Pancreas (tissue), 10 donors: Measurements from ENCODE around the gene C14orf93. TPM values are rescaled to one million over a fixed set of nuclear protein-coding genes. Genes with fewer than 3 reads are reported as not detected.

Experiments
- ATAC-seq, 4 donors: fragments of 200-7000 bp; cut with Tn5 transposase; one replicate each; pipeline versions ENCODE4 v1.8.0 to v1.9.1; 2020; ENCODE audit warnings: mild to moderate bottlenecking in 4 of 4, moderate library complexity in 4 of 4
- DNase-seq, 6 donors: peaks; one replicate each; pipeline ENCODE4 v3.0.0-alpha.2; 2020
- FAIRE-seq: peaks from 2 replicates; lab custom pipeline; 2012; peaks lifted over from hg19 to GRCh38; lab: Jason Lieb, UNC
- H3K27ac ChIP-seq, 4 donors: fragments of 200-600 bp; sonication (generic); 1 replicate in 3 of 4; 2 replicates in 1 of 4; pipeline versions ENCODE4 v1.5.0 to v1.8.0; 2020
- H3K27me3 ChIP-seq, 4 donors: fragments of 200-600 bp; one replicate each; pipeline ENCODE4 v1.8.0; 2021
- H3K36me3 ChIP-seq, 3 donors: fragments of 200-600 bp; sonication (generic) in 1 of 3; one replicate each; pipeline versions ENCODE4 v1.5.0 to v1.8.0; 2020 to 2021
- H3K4me1 ChIP-seq, 3 donors: fragments of 200-600 bp; one replicate each; pipeline ENCODE4 v1.8.0; 2021
- H3K4me3 ChIP-seq, 4 donors: fragments of 200-600 bp; sonication (generic) in 2 of 4; one replicate each; pipeline versions ENCODE4 v1.5.0 to v1.8.0; 2020 to 2021
- H3K9me3 ChIP-seq, 4 donors: fragments of 200-600 bp; one replicate each; pipeline ENCODE4 v1.8.0; 2021
- CTCF ChIP-seq, 4 donors: fragments of 200-600 bp; sonication (generic) in 3 of 4; IDR thresholded peaks; one replicate each; pipeline versions ENCODE4 v1.5.0 to v1.8.0; 2021; ENCODE audit warnings: antibody characterized with exemption in 4 of 4
- WGBS, 2 donors: extraction: QIAGEN DNeasy Blood & Tissue Kit; methylation state at CpG; one replicate each; pipeline ENCODE4 v1.1.7; 2013; 5-methylcytosine and 5-hydroxymethylcytosine counted together
- intact Hi-C, 3 donors: fragments of 100-400 bp; cut with DNase I; formaldehyde crosslinking; loops; one replicate each; pipeline versions ENCODE4 v1.11.1 to v1.14.2; 2022
- polyA plus RNA-seq, 2 donors: library from polyadenylated mRNA; stranded (reverse); fragments of 200-250 nt; gene quantifications; one replicate each; pipeline ENCODE4 v1.2.3, GENCODE V29; 2013
- total RNA-seq, 6 donors: library from RNA; stranded (reverse); fragmentation: NEBNext Ultra II Directional in 4 of 6; extraction: Animal tissue kit (Norgen Biotek cat#: 25700) in 4 of 6; gene quantifications; one replicate each; pipeline versions ENCODE4 v1.2.1 to v1.2.4, GENCODE V29; 2021 to 2023
- donor health status: healthy with polysubstance abuse.
- donor health status: DM: no; HTN: no; CAD: no; lungs with moderate emphysema.
- donor health status: DM: no; HTN: no; CAD: no.
- donor health status: control.
- donor health status: control.
- donor health status: Bipolar disorder and iron deficiency.
- donor health status: DM: yes; HTN: yes; CAD: no.
- donor health status: DM: no; HTN: no; CAD: no.
- donor health status: DM: no; HTN: no; CAD: no.
- donor health status: DM: yes; HTN: yes; CAD: no.

Gene C14orf93
- total and polyA plus RNA-seq, 8 donors, result 4.3 to 11.3 (median 6.5) TPM

GRCh38 chr14:22981090-22981875 is 28.7 kb downstream of the C14orf93 start:
- H3K4me1 ChIP-seq, result peaks cover 23 to 36% (median 25%) of the 10 kb centered on the region in 3 donors
- intact Hi-C loops, result no loop called here
- WGBS, 2 donors, result 11 to 13% methylated on average over 68 to 76 of the region's 76 CpGs
- peak overlapping the region; percentile 59 to 74 (median 72) for H3K4me3 ChIP-seq
- ATAC-seq (peak in 3 of 4 donors; percentile 4 to 19 (median 5)), FAIRE-seq (no peak), DNase-seq (peak in 4 of 6 donors; percentile 27 to 83 (median 60))
- peak overlapping the region; percentile 24 to 70 (median 56) for H3K27ac ChIP-seq
- H3K36me3 ChIP-seq, result no peaks in the 10 kb centered on the region
- no peaks in the 10 kb centered on the region for H3K9me3 ChIP-seq
- no peaks in the 10 kb centered on the region for H3K27me3 ChIP-seq
- TF ChIP-seq CTCF (IDR thresholded peaks at IDR 0.05), result no peak

- H3K4me3 ChIP-seq, result peak overlapping the region; percentile 59 to 74 (median 72)
- 1 to 5% methylated on average over 29 to 41 of the region's 41 CpGs for WGBS, 2 donors
- peak; percentile 31 to 81 (median 65) for DNase-seq
- H3K27ac ChIP-seq, result peak overlapping the region; percentile 46 to 70 (median 56)
- no peaks in the 10 kb centered on the region for H3K27me3 ChIP-seq
- no peaks in the 10 kb centered on the region for H3K36me3 ChIP-seq
- no peaks in the 10 kb centered on the region for H3K9me3 ChIP-seq
- no peak for TF ChIP-seq CTCF (IDR thresholded peaks at IDR 0.05)
- peak; percentile 10 to 34 (median 21) for ATAC-seq
- intact Hi-C loops, result no loop called here
- H3K4me1 ChIP-seq, result peaks cover 23 to 37% (median 29%) of the 10 kb centered on the region in 3 donors
- no peak for FAIRE-seq
Observed at GRCh38 chr14:22980672-22981089, 29.3 kb downstream of the C14orf93 start.

GRCh38 chr14:22979748-22980392 is 30.1 kb downstream of the C14orf93 start:
- H3K4me3 ChIP-seq, result peak overlapping the region in 3 of 4 donors; percentile 59 to 72 (median 71)
- no peaks in the 10 kb centered on the region for H3K9me3 ChIP-seq
- ATAC-seq (no peak), DNase-seq (peak in 1 of 6 donors; percentile 16), FAIRE-seq (no peak)
- intact Hi-C loops, result loop anchor here in 1 of 3 donors (10.0 kb wide), 1 partner anchor 105 kb away; the partner anchor contains the start of gene LRP10
- H3K4me1 ChIP-seq, result peaks cover 23 to 37% (median 29%) of the 10 kb centered on the region in 3 donors
- H3K27me3 ChIP-seq, result no peaks in the 10 kb centered on the region
- H3K27ac ChIP-seq, result peak overlapping the region; percentile 18 to 70 (median 46)
- no peaks in the 10 kb centered on the region for H3K36me3 ChIP-seq
- 57 to 58% methylated on average over 8 of the region's 8 CpGs for WGBS, 2 donors
- no peak for TF ChIP-seq CTCF (IDR thresholded peaks at IDR 0.05)

GRCh38 chr14:22978981-22979671 is 30.8 kb downstream of the C14orf93 start:
- Histone ChIP-seq H3K27me3 (no peaks in the 10 kb centered on the region), H3K4me1 (peaks cover 23 to 37% (median 29%) of the 10 kb centered on the region in 3 donors), H3K36me3 (no peaks in the 10 kb centered on the region), H3K27ac (peak overlapping the region; percentile 18 to 79 (median 78)), H3K4me3 (peak overlapping the region in 1 of 4 donors; percentile 59), H3K9me3 (no peaks in the 10 kb centered on the region)
- ATAC-seq, result no peak
- whole genome bisulfite sequencing, 2 donors, result 74 to 75% methylated on average over 5 of the region's 5 CpGs
- DNase-seq, result no peak
- TF ChIP-seq CTCF (IDR thresholded peaks at IDR 0.05), result no peak
- no peak for FAIRE-seq
- intact Hi-C loops, result loop anchor here in 1 of 3 donors (10.0 kb wide), 1 partner anchor 104 kb away; the partner anchor contains the start of gene LRP10
